GM20431 (cell line): ENCODE results near the gene HSD17B7.
"Not testable (repeated sequence)": the region's sequence is repeated elsewhere in the genome, so short reads cannot be mapped to it uniquely, and the experiment has no call there.

Experiments
- in situ Hi-C: fragments of 300-500 bp; cut with MseI, MboI; formaldehyde crosslinking; loops from one replicate; pipeline ENCODE4 v1.15.0; 2020; ENCODE audit warnings: low sequenced_read_pairs; ENCODE audit not compliant: unreplicated experiment

Gene HSD17B7

GRCh38 chr1:162799995-162800830 is 9.7 kb downstream of the HSD17B7 start:
- in situ Hi-C loops = not testable (repeated sequence)

DNA sequence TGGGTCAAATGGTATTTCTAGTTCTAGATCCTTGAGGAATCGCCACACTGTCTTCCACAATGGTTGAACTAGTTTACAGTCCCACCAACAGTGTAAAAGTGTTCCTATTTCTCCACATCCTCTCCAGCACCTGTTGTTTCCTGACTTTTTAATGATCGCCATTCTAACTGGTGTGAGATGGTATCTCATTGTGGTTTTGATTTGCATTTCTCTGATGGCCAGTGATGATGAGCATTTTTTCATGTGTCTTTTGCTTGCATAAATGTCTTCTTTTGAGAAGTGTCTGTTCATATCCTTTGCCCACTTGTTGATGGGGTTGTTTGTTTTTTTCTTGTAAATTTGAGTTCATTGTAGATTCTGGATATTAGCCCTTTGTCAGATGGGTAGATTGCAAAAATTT is 17.0 kb downstream of the HSD17B7 start:
- in situ Hi-C loops = not testable (repeated sequence)

GRCh38 chr1:162812357-162812756 is 21.9 kb downstream of the HSD17B7 start:
- in situ Hi-C loops = not testable (repeated sequence)

DNA sequence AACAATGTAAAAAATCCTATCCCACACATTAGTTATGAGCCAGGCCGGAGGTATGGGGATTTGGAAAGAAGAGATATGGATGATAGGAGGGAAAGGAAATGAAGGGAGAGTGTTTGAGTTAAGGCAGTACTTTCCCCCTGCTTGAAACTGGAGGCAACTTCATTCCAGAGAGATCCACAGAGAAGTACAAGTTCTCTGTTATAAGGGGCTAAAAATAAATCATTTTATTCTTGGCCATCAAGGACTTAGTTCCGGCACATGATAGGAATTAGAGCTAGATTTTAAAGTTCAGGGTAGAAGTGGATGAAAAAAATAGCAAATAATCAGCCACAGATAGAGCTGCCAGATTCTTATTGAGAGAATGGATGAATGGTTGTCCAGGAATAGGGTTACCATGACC is 27.6 kb downstream of the HSD17B7 start:
- in situ Hi-C loops = not testable (repeated sequence)

GRCh38 chr1:162818666-162819065 is 28.2 kb downstream of the HSD17B7 start:
- in situ Hi-C loops = not testable (repeated sequence)

- in situ Hi-C loops = no loop called here
These were observed 32.1 kb downstream of the HSD17B7 start for GRCh38 chr1:162822391-162823200.

GRCh38 chr1:162823231-162823630 is 32.7 kb downstream of the HSD17B7 start:
- in situ Hi-C loops = no loop called here

DNA sequence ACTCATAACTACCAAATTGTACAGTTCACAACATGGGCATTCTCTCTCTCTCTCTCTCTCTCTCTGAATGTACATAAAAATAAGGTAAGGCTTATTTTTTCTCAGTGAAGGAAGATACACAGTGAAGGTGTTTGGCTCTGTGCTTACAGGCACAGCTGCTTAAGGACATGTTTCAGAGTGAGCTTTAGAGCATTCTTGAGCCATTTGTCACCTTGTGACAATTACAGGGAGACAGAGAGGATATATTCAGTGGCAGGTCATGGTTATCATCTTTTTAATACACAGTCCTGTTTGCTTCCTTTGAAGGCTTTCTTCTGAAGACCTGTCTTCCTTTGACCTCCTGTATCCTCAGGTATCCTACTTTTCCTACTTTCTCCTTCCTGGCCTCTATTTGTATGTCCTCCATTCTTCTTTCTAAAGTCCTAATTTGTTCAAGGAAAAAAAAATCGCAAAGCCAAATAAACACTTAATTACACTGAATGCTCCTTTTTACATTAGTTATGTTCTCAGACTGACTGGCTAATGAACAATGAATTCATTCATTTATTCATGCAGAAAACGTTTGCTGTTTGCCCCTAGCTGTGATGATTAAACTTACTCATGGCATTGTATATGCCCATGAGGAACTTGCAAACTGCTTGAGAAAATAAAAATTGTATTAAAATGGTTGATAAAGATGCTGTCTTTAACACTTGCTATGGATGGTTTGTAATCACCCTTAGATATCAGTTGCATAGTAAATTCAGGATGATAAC is 33.4 kb downstream of the HSD17B7 start:
- in situ Hi-C loops = no loop called here

DNA sequence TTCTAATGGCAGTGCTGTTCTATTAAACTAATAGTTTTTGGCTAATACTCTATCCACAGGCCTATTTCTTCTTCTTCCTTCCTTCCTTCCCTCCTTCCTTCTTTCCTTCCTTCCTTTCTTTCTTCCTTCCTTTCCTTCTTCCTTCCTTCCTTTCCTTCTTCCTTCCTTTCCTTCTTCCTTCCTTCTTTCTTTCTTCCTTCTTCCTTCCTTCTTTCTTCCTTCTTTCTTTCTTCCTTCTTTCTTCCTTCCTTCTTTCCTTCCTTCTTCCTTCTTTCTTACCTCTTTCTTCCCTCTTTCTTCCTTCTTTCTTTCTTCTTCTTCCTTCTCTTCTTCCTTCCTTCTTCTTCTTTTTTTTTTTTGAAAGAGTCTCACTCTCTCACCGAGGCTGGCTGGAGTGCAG is 38.8 kb downstream of the HSD17B7 start:
- in situ Hi-C loops = no loop called here

DNA sequence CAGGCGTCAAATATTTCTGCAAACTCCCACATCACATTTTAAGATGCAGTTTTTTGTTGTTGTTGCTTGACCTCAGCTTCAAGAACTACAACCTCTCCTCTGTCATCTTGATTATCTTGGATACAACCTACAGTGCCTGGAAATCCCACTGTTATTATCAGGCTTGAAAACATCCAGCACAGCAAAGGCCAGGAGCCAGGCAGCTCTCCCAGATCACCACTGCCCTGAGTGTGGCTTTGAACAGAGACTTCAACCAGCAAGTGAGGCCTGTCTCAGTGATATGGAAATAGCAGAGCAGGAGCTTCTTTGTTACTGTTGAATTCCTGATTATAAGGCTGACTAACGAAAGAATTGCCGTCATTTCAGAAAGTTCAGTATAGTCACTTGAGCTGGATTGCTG is 42.0 kb downstream of the HSD17B7 start:
- in situ Hi-C loops = no loop called here

GRCh38 chr1:162835157-162835899 is 44.8 kb downstream of the HSD17B7 start:
- in situ Hi-C loops = no loop called here

DNA sequence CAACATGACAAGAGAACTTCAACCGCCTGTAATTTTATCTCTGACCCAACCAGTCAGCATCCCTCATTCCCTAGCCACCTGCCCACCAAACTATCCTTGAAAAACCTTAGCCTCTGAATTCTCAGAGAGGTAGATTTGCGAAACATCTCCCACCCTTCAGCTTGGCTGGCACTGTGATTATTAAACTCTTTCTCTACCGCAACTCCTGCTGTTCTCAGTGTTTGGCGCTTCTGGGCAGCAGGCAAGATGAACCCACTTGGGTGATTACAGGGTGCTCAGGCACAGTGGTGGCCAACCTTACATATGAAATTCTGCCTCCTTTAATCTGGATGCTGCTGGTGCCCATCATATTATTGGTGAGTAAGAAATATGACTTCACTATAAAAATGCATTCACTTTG is 48.4 kb downstream of the HSD17B7 start:
- in situ Hi-C loops = no loop called here

GRCh38 chr1:162840250-162840839 is 49.8 kb downstream of the HSD17B7 start:
- in situ Hi-C loops = no loop called here

DNA sequence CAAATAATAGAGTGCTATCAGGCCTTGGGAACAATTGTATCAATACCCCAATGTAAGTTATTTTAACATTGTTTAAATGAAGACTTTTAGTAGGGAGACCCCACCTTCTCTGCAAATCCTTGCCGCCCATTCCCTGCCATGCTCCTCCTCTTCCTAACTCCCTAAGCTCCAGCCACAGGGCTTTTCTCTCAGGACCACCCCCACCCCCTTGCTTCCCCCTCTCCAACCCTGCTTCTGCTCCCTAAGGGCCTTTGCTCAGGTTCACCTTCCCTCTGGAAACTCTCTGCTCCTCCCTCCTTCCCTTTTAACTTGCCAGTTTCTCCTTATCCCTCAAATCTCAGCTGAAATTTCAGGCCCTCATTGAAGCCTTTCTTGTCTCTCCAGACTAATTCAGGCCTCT is 53.7 kb downstream of the HSD17B7 start:
- in situ Hi-C loops = no loop called here

DNA sequence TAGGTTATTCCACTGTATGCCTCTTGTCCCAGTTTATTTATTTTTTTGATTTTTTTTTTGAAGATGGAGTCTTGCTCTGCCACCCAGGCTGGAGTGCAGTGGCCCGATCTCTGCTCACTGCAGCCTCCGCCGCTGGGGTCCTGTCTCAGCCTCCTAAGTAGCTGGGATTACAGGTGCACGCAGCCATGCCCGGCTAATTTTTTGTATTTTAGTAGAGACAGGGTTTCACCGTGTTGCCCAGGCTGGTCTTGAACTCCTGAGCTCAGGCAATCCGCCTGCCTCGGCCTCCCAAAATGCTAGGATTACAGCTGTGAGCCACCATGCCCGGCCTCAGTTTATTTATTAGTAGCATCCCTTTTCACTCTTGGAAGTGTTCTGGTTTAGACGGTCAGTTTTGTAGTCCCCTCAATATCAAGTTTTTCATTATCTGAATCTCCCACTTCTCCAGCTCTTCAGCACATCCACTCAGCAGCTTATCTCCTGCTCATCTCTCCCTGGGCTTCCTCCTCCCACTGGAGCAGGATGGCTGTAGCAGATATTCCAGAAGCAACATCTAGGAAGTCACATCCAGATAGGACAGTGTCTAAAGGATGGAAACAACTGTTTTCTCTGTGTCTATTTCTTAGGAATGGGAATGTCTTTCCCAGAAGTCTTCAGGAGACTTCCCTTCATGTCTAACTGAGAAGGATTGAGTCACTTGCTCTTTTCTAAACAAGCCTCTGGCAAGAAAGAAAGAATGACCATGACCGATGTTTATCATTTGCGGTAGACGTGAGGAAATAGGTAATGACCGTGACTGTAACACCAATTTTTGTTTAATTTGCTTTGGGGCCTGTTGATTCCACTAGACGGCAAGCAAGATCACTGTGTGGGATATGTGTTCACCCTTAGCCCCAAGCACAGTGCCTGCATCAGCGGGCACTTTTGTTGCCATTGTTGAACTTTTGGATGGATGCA is 56.0 kb downstream of the HSD17B7 start:
- in situ Hi-C loops = no loop called here

- in situ Hi-C loops = no loop called here
These were observed 57.4 kb downstream of the HSD17B7 start for GRCh38 chr1:162847839-162848453.

DNA sequence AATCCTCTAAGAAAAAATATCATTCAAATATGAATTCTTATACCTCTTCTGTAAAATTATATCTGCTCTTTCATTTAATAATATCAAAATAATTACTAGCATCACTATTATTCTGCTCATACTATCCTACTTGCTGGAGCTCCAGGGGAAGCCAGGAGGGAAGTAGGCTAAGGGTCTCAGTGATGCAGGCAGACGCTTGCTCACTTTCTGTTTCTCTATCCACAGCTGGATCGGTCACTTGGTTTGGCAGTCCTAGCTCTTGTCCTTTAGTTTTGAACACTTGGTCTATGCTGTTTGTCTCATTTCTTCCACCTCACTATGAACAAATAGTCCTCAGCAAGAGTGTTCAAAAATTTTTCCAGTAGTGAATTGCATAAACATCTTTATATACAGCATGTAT is 59.2 kb downstream of the HSD17B7 start:
- in situ Hi-C loops = loop anchor here (25.0 kb wide), 1 partner anchor 463 kb away; the partner anchor contains the start of gene NUF2

GRCh38 chr1:162851341-162851740 is 60.8 kb downstream of the HSD17B7 start:
- in situ Hi-C loops = loop anchor here (25.0 kb wide), 1 partner anchor 461 kb away; the partner anchor contains the start of gene NUF2
